ENCODE data around the gene CTNNA3.

The CTNNA3 gene

DNA sequence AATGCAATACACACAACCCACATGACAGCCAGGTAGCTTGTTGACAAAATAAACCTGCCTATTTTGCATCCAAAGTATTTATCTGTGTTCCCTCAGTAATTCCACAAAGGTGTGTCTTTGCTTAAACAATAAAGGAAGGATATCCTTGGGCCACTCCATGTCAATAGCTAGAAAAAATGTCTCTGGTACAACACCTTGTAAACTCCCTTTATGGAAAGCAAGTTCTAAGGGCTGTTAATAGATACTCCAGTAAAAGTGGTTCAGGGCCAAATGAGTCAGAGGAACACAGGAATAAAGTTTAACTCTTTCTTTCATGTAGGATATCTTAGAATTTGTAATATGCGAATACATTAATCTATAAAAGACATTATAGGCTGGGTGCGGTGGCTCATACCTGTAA is 867.0 kb downstream of the CTNNA3 start:
- Histone ChIP-seq H3K9me3 (no peaks in the 10 kb centered on the region), H3K27me3 (no peaks in the 10 kb centered on the region), H3K4me1 (ENCODE audit: control insufficient read depth in 1 of 2, insufficient read depth in 1 of 2, low read depth in 1 of 2, low read length in 1 of 2) (no peaks in the 10 kb centered on the region), H3K36me3 (no peaks in the 10 kb centered on the region), H3K27ac (no peak overlapping the region), H3K4me3 (ENCODE audit: low read depth in 1 of 2, low read length in 1 of 2) (no peak overlapping the region)
- TF ChIP-seq, protein P1, sequence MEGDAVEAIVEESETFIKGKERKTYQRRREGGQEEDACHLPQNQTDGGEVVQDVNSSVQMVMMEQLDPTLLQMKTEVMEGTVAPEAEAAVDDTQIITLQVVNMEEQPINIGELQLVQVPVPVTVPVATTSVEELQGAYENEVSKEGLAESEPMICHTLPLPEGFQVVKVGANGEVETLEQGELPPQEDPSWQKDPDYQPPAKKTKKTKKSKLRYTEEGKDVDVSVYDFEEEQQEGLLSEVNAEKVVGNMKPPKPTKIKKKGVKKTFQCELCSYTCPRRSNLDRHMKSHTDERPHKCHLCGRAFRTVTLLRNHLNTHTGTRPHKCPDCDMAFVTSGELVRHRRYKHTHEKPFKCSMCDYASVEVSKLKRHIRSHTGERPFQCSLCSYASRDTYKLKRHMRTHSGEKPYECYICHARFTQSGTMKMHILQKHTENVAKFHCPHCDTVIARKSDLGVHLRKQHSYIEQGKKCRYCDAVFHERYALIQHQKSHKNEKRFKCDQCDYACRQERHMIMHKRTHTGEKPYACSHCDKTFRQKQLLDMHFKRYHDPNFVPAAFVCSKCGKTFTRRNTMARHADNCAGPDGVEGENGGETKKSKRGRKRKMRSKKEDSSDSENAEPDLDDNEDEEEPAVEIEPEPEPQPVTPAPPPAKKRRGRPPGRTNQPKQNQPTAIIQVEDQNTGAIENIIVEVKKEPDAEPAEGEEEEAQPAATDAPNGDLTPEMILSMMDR (IDR thresholded peaks at IDR 0.05) = no peak

DNA sequence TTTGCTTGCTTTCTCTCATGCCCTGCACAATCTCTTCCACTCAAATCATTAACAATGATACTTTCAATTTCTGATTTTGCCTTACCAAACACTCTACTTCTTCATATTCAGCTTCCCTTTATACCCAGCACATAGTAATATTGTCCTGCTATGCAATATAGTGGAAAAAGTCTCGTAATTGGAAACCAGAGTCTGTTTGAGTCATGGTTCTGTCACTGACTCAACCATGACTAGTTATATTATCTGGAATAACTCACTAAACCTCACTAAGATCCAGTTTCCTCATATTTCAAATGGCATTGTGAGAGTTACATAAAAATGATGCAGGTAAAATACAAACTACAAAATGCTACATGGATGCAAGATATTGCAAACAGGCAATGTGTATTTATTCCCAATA is 868.6 kb downstream of the CTNNA3 start:
- no peak overlapping the region for H3K27ac ChIP-seq
- H3K27me3 ChIP-seq = no peaks in the 10 kb centered on the region
- H3K4me3 ChIP-seq (ENCODE audit: low read depth in 1 of 2, low read length in 1 of 2) = no peak overlapping the region
- no peaks in the 10 kb centered on the region for H3K9me3 ChIP-seq
- no peaks in the 10 kb centered on the region for H3K36me3 ChIP-seq
- TF ChIP-seq, protein P1 (IDR thresholded peaks at IDR 0.05) = no peak
- no peaks in the 10 kb centered on the region for H3K4me1 ChIP-seq (ENCODE audit: control insufficient read depth in 1 of 2, insufficient read depth in 1 of 2, low read depth in 1 of 2, low read length in 1 of 2)

DNA sequence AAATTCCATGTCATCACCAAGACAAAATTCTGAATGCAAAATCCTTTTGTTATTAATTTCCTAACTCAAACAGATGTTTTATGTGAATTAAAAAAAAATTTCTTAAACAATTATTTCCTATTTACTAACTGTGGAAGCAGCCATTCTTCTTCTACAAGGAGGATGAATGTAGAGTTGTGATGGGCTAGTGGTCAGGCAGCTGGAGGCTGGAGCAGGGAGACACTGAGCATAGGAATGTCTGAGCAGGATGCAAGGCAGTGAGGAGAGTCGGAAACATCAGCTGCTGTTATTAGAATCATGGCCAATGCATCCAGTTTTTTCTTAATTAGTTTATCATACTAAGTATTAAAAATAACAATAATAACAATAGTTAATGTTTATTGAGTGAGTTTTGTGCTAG is 872.7 kb downstream of the CTNNA3 start:
- Histone ChIP-seq H3K27ac (no peak overlapping the region), H3K4me3 (ENCODE audit: low read depth in 1 of 2, low read length in 1 of 2) (no peak overlapping the region), H3K36me3 (no peaks in the 10 kb centered on the region), H3K9me3 (no peaks in the 10 kb centered on the region), H3K27me3 (no peaks in the 10 kb centered on the region), H3K4me1 (ENCODE audit: control insufficient read depth in 1 of 2, insufficient read depth in 1 of 2, low read depth in 1 of 2, low read length in 1 of 2) (no peaks in the 10 kb centered on the region)
- TF ChIP-seq, protein P1 (IDR thresholded peaks at IDR 0.05) = no peak

DNA sequence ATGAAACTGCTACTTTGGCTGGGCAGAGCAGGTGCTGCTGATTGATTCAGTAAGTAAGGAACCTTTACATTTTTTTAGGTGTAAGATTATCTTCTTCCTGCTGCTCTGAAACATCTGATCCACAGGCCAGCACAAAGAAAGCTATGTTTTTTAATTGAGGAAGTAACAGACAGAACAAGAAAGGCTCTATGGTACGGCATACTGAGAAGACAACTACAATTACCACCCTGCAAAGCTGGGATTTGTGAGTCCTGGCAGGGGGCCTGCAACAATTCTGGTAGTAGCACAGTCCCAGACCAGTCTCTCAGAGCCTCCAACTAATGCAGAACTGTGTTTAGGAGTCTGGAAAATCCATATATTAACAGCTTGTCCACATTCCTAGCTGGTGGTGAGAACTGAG is 873.2 kb downstream of the CTNNA3 start:
- H3K9me3 ChIP-seq = no peaks in the 10 kb centered on the region
- H3K27me3 ChIP-seq = no peaks in the 10 kb centered on the region
- H3K27ac ChIP-seq = no peak overlapping the region
- TF ChIP-seq, protein P1 (IDR thresholded peaks at IDR 0.05) = no peak
- no peaks in the 10 kb centered on the region for H3K4me1 ChIP-seq (ENCODE audit: control insufficient read depth in 1 of 2, insufficient read depth in 1 of 2, low read depth in 1 of 2, low read length in 1 of 2)
- no peak overlapping the region for H3K4me3 ChIP-seq (ENCODE audit: low read depth in 1 of 2, low read length in 1 of 2)
- no peaks in the 10 kb centered on the region for H3K36me3 ChIP-seq

DNA sequence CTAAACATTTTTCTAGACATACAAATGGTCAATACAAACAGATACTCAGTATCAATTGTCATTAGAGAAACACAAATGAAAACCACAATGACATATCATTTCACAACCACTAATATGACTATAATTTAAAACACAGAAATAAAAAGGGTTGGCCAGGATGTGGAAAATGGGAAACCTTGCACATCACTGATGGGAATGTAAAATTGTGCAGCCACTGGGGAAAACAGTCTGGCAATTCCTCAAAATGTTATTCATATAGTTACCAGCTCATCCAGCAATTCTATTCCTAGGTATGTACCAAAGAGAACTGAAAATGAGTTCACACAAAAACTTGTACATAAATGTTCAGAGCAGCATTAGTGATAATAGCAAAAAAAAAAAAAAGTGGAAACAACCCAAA is 876.3 kb downstream of the CTNNA3 start:
- no peak overlapping the region for H3K4me3 ChIP-seq (ENCODE audit: low read depth in 1 of 2, low read length in 1 of 2)
- H3K27me3 ChIP-seq = no peaks in the 10 kb centered on the region
- H3K36me3 ChIP-seq = no peaks in the 10 kb centered on the region
- TF ChIP-seq, protein P1 (IDR thresholded peaks at IDR 0.05) = no peak
- no peak overlapping the region for H3K27ac ChIP-seq
- H3K4me1 ChIP-seq (ENCODE audit: control insufficient read depth in 1 of 2, insufficient read depth in 1 of 2, low read depth in 1 of 2, low read length in 1 of 2) = no peaks in the 10 kb centered on the region
- no peaks in the 10 kb centered on the region for H3K9me3 ChIP-seq

DNA sequence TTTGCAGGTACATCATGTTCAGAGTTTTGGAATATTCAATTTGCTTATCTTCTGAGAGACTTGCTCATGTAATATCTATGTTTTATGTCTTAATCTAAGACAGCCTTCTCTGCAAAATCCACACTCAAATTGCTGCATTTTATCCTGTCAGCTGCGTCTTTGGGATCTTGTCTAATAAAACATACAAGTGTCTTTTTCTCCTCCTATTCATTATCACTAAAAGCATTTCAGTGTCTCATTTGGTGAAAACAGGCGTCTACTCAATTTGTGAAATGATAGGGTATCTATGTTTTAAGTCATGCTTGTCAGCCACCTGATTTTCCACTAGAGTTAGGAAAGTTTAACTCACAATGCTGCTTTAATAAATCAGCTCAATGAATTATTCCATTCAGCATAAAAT is 882.9 kb downstream of the CTNNA3 start:
- Histone ChIP-seq H3K27ac (no peak overlapping the region), H3K4me3 (ENCODE audit: low read depth in 1 of 2, low read length in 1 of 2) (no peak overlapping the region), H3K27me3 (no peaks in the 10 kb centered on the region), H3K4me1 (ENCODE audit: control insufficient read depth in 1 of 2, insufficient read depth in 1 of 2, low read depth in 1 of 2, low read length in 1 of 2) (no peaks in the 10 kb centered on the region), H3K36me3 (no peaks in the 10 kb centered on the region), H3K9me3 (no peaks in the 10 kb centered on the region)
- TF ChIP-seq, protein P1 (IDR thresholded peaks at IDR 0.05) = no peak
